ENCODE measurements around the gene ARMC12.
"Not testable (repeated sequence)": the region's sequence is repeated elsewhere in the genome, so short reads cannot be mapped to it uniquely, and the experiment has no call there.

Gene ARMC12

GRCh38 chr6:35736982-35737412, at the start of gene ARMC12:
Gene ARMC12 (plus strand): TSS chr6:35737032. CDS start chr6:35737109, 77 bp downstream.
- no peak for DNase-seq (ENCODE audit: low spot score)

GRCh38 chr6:35687658-35688604, 48.9 kb upstream of the ARMC12 start:
- peak; percentile 64 for DNase-seq (ENCODE audit: low spot score)

GRCh38 chr6:35688605-35689322, 48.1 kb upstream of the ARMC12 start, which contains the start of gene FKBP5:
Gene FKBP5 (minus strand): TSS chr6:35688915. CDS start chr6:35642824, 46,091 bp downstream.
- DNase-seq (ENCODE audit: low spot score) = peak; percentile 94

GRCh38 chr6:35690006-35690405, 46.8 kb upstream of the ARMC12 start:
- DNase-seq (ENCODE audit: low spot score) = not testable (repeated sequence)

GRCh38 chr6:35690484-35690883, 46.3 kb upstream of the ARMC12 start:
- DNase-seq (ENCODE audit: low spot score) = no peak

- DNase-seq (ENCODE audit: low spot score) = no peak
These were observed 45.6 kb upstream of the ARMC12 start for GRCh38 chr6:35691027-35691824.

GRCh38 chr6:35694462-35694861, 42.4 kb upstream of the ARMC12 start:
- no peak for DNase-seq (ENCODE audit: low spot score)

- DNase-seq (ENCODE audit: low spot score) = not testable (repeated sequence)
These were observed 38.4 kb upstream of the ARMC12 start for GRCh38 chr6:35698430-35698829.

GRCh38 chr6:35698858-35699257, 38.0 kb upstream of the ARMC12 start:
- DNase-seq (ENCODE audit: low spot score) = no peak

GRCh38 chr6:35703554-35703953, 33.3 kb upstream of the ARMC12 start:
- DNase-seq (ENCODE audit: low spot score) = no peak

GRCh38 chr6:35706468-35706867, 30.4 kb upstream of the ARMC12 start:
- DNase-seq (ENCODE audit: low spot score) = no peak

GRCh38 chr6:35707714-35708407, 29.0 kb upstream of the ARMC12 start:
- DNase-seq (ENCODE audit: low spot score) = no peak

- DNase-seq (ENCODE audit: low spot score) = no peak
These were observed 28.2 kb upstream of the ARMC12 start for GRCh38 chr6:35708585-35708984.

GRCh38 chr6:35710241-35710847, 26.5 kb upstream of the ARMC12 start:
- peak; percentile 67 for DNase-seq (ENCODE audit: low spot score)

GRCh38 chr6:35711731-35712130, 25.1 kb upstream of the ARMC12 start:
- no peak for DNase-seq (ENCODE audit: low spot score)

- no peak for DNase-seq (ENCODE audit: low spot score)
These were observed 23.6 kb upstream of the ARMC12 start for GRCh38 chr6:35713006-35713767.

- no peak for DNase-seq (ENCODE audit: low spot score)
These were observed 20.0 kb upstream of the ARMC12 start for GRCh38 chr6:35716798-35717197.

GRCh38 chr6:35717449-35718374, 19.1 kb upstream of the ARMC12 start:
- DNase-seq (ENCODE audit: low spot score) = no peak

- no peak for DNase-seq (ENCODE audit: low spot score)
These were observed 18.5 kb upstream of the ARMC12 start for GRCh38 chr6:35718375-35718736.
